GM19351 (cell line): ENCODE results near the gene FAM110A.
"Not testable (repeated sequence)": the region's sequence is repeated elsewhere in the genome, so short reads cannot be mapped to it uniquely, and the experiment has no call there.

Experiments used
- ATAC-seq: cut with Tn5 transposase; IDR thresholded peaks from one replicate; pipeline ENCODE4 v1.9.1; 2021; ENCODE audit warnings: mild to moderate bottlenecking, moderate library complexity; ENCODE audit not compliant: unreplicated experiment

The FAM110A gene

DNA sequence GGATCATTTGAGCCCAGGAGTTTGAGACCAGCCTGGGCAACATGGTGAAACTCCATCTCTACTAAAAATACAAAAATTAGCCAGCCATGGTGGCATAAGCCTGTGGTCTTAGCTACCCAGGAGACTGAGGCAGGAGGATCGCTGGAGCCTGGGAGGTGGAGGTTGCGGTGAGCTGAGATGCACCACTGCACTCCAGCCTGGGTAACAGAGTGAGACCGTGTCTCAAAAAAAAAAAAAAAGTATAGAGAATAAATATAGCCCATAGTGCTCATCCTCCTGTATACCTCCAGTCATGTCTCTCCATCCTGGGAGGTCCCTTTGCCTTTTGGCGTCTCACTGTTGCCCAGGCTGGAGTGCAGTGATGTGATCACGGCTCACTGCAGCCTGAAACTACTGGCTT, 58.9 kb downstream of the FAM110A start:
- ATAC-seq: not testable (repeated sequence)
